GM21786 (cell line): ENCODE results near the gene KRTAP4-11.
"Not testable (repeated sequence)": the region's sequence is repeated elsewhere in the genome, so short reads cannot be mapped to it uniquely, and the experiment has no call there.

Experiments
- ATAC-seq: cut with Tn5 transposase; IDR thresholded peaks from one replicate; pipeline ENCODE4 v1.9.1; 2021; ENCODE audit not compliant: unreplicated experiment

KRTAP4-11 gene

DNA sequence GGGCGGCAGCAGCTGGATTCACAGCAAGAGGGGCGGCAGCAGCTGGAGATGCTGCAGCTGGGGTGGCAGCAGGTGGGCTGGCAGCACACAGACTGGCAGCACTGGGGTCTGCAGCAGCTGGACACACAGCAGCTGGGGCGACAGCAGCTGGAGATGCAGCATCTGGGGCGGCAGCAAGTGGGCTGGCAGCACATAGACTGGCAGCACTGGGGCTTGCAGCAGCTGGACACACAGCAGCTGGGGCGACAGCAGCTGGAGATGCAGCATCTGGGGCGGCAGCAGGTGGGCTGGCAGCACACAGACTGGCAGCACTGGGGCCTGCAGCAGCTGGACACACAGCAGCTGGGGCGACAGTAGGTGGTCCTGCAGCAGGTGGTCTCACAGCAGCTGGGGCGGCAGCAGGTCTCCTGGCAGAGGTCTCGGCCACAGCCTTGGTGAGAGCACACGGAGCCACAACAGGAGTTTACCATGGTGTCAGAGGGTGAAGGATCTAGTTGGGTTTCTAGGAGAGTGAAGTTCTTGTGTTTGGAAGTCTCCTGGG is at the start of gene KRTAP4-11:
TSS of gene KRTAP4-11 (minus strand) at position 528 of the 541 bp plus-strand sequence. CDS start at position 470, 58 bp downstream.
- not testable (repeated sequence) for ATAC-seq

- ATAC-seq = no peak
These were observed 49.4 kb upstream of the KRTAP4-11 start for GRCh38 chr17:41167561-41167960.

- no peak for ATAC-seq
These were observed 45.7 kb upstream of the KRTAP4-11 start for GRCh38 chr17:41163828-41164227.

GRCh38 chr17:41160648-41161047 is 42.5 kb upstream of the KRTAP4-11 start, which contains the start of gene KRTAP4-4:
TSS of gene KRTAP4-4 (minus strand) at chr17:41160748. CDS start at chr17:41160691, 57 bp downstream.
- no peak for ATAC-seq

DNA sequence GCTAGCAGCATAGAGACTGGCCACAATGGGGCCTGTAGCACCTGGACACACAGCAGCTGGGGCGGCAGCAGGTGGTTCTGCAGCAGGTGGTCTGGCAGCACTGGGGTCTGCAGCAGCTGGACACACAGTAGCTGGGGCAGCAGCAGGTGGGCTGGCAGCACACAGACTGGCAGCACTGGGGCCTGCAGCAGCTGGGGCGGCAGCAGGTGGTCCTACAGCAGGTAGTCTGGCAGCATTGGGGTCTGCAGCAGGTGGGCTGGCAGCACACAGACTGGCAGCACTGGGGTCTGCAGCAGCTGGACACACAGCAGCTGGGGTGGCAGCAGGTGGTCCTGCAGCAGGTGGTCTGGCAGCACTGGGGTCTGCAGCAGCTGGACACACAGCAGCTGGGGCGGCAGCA is 42.0 kb upstream of the KRTAP4-11 start:
- not testable (repeated sequence) for ATAC-seq

DNA sequence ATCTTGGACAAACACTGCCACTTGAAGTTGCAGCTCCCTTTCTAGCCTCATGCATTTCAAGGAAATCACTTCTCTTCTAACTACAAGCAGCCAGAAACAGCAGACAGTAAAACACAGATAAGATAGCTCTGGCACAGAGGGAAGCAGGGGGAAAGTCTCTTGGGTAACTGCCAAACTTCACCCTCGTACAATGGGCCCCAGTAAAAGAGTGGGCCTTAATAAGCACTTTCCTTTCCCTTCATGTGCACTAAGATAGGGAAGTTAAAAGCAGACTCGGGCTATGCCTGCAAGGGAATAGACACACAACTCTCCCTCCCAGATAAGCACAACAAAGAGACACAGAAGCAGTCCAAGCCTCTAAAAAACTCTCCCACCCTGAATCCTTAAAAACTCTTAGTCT is 35.7 kb upstream of the KRTAP4-11 start:
- no peak for ATAC-seq

DNA sequence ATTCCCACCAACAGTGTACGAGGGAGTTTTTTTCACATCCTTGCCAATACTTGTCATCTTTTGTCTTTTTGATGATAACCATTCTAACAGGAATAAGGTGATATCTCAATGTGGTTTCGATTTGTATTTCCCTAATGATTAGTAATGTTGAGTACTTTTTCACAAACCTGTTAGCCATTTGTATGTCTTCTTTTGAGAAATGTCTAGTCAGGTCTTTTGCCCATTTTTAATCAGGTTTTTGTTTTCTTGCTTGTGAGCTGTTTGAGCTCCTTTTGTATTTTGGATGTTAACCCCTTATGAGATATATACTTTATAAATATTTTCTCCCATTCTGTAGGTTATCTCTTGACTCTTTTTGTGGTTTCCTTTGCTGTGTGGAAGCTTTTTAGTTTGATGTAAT is 33.4 kb upstream of the KRTAP4-11 start:
- ATAC-seq = no peak

DNA sequence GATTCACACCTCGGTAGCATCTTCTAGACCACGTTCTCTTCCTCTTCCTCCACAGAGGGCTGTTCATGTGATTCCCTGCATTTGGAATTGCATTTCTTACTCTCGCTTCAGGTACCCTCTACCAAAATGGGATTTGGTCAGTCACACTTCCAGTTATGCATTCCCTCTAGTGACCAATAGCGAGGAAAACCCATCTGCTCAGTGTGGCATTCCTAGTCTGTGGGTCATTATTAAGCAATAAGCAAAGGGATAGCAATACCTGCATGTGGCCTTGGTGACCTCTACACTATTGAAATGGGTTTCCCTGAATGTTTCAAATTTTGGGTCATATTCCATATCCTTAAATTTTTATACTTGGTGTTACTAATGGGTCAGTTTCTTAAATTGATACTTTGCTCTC is 31.9 kb upstream of the KRTAP4-11 start:
- no peak for ATAC-seq

- ATAC-seq = no peak
These were observed 31.4 kb upstream of the KRTAP4-11 start, which contains the start of gene KRTAP4-5 for GRCh38 chr17:41149652-41149985. TSS of gene KRTAP4-5 (minus strand) at chr17:41149825. CDS start at chr17:41149767, 58 bp downstream.

GRCh38 chr17:41148971-41149651 is 30.9 kb upstream of the KRTAP4-11 start:
- ATAC-seq = not testable (repeated sequence)

DNA sequence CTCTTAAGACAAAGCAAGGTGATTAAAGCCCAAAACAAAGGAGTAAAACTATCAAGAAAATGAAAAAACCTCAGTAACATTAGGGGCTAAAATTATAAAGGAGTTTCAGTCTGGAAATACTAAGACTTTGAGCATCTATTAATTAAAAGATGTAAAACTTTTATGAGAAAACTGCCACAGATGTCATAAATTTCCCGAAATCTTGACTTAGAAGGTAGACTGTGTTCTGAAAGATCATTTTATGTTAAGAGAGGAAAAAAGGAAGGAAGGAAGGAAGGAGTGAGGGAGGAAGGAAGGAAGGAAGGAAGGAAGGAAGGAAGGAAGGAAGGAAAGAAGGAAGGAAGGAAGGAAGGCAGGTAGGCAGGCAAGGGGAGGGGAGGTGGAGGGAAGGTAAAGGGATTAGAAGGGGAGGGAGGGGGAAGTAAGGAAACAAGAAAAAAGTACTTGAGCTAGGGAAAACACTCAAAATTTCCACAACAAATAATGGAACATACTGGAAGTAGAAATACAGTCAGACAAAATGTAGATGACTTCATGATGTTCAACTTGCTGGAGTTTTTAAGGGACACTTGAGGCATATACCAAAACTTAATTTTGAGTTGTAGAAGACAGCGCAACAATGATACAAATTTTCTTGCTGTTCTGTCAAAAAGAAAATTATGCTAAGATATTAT is 29.5 kb upstream of the KRTAP4-11 start:
- ATAC-seq = no peak

DNA sequence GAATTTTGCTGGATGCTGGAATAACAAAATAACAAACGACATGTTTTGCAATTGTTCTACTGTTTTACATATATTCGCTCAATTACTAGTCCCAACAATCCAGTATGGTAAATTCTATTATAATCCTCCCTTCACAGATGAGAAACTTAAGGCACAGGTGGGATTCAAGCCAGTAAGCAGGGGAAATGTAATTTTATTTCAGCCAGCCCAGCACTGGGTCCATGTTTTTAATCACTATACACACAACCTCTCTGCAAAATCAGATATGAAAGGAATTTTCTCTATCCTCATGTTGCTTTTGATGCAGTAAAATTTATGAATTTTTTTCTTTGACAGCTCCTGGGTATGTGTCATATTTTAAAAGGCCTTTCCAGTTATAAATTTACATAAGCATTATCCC is 27.1 kb upstream of the KRTAP4-11 start:
- no peak for ATAC-seq

GRCh38 chr17:41144846-41145245 is 26.7 kb upstream of the KRTAP4-11 start:
- ATAC-seq = no peak

DNA sequence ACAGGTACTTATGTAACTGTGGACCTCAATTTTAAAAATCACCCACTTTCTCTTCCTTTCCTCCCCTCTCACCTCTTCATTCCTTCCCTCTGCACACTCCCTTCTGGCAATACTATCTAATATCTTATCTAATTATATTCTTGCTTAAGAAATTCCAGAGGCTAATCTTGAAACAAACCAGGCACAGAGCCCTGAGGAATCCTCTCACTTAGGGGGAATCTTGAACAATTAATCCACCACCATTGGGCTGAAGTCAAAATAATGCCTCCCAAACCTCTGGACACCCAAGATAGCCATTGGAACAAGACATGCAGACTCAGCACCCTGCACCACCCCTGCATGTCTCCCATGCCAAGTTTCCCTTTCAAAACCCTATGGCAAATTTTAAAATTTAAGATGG is 23.2 kb upstream of the KRTAP4-11 start:
- ATAC-seq = no peak

GRCh38 chr17:41140360-41141131 is 22.4 kb upstream of the KRTAP4-11 start, which contains the start of gene KRTAP4-6:
TSS of gene KRTAP4-6 (minus strand) at chr17:41140544. CDS start at chr17:41140487, 57 bp downstream.
- ATAC-seq = no peak

- not testable (repeated sequence) for ATAC-seq
These were observed 21.7 kb upstream of the KRTAP4-11 start for GRCh38 chr17:41139865-41140264.

DNA sequence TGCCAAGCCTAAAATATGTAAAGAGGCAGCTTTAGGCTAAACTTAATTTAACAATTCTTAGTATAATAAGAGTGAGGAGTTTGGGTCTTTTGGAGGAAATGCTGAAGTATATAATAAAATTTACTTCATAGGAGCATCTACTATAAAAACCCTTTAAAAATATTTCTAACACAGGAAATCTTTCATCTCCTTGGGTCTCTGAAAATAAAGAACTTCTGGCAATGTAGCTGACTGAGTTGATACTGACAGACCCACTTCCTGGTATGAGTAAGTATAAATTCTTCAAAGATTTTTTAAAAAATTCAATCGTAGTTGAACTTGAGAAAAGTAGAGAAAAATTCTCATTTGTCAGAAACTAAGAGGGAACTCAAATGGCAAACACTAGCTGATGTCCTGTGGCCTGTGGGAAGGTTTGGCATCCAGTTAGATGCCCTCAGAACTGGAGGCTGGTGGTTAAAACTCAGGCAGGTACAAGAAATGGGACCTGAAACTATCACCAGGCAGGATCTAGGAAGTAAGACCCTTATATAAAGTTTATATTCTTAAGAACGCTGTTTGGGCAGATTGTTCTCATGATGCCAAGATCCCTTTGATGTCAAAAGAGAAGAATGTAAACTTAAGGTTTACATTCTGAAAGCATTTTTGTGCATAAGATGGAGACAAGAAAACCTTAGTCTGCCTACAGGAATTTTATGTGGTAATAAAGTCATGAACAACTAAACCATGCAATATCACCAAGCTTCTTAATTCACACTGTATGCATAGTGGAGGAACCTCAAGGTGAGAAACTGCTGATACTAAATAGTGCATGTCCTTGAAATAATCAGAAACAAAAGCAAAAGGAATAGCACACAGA is 15.9 kb upstream of the KRTAP4-11 start:
- ATAC-seq = no peak

GRCh38 chr17:41131979-41132378 is 13.8 kb upstream of the KRTAP4-11 start:
- ATAC-seq = no peak

GRCh38 chr17:41127371-41127770 is 9.2 kb upstream of the KRTAP4-11 start:
- ATAC-seq = no peak

- ATAC-seq = no peak
These were observed 8.2 kb upstream of the KRTAP4-11 start for GRCh38 chr17:41126412-41126811.
